Left hindlimb (tissue), 1 donor: ENCODE results near the gene PTCHD1.

Source experiments
- DNase-seq: peaks from one replicate; pipeline ENCODE4 v3.0.0-alpha.2; 2018

The PTCHD1 gene

GRCh38 chrX:23364416-23364815, 29.8 kb downstream of the PTCHD1 start:
- DNase-seq: no peak

DNA sequence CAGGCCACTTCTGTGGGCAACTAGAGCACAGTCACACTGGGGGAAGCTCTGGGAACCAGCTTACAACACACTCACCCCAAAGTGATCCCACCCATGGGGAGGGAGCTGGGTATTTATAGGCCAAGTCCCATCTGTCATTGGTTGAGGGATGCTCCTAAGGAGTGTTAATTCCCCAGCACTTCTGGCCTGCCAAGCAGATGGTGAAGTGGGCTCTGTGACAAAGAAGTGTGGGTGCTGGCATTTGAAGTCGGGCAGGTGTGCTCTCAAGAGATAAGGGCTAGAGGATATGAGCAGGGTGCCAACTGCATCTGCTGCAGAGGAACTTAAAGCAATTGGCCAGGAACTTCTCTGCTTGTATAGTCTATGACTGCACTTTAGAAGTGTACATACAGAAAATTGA, 30.9 kb downstream of the PTCHD1 start:
- no peak for DNase-seq

- no peak for DNase-seq
Measured at GRCh38 chrX:23366914-23367313, 32.3 kb downstream of the PTCHD1 start.

GRCh38 chrX:23369027-23369426, 34.4 kb downstream of the PTCHD1 start:
- no peak for DNase-seq

DNA sequence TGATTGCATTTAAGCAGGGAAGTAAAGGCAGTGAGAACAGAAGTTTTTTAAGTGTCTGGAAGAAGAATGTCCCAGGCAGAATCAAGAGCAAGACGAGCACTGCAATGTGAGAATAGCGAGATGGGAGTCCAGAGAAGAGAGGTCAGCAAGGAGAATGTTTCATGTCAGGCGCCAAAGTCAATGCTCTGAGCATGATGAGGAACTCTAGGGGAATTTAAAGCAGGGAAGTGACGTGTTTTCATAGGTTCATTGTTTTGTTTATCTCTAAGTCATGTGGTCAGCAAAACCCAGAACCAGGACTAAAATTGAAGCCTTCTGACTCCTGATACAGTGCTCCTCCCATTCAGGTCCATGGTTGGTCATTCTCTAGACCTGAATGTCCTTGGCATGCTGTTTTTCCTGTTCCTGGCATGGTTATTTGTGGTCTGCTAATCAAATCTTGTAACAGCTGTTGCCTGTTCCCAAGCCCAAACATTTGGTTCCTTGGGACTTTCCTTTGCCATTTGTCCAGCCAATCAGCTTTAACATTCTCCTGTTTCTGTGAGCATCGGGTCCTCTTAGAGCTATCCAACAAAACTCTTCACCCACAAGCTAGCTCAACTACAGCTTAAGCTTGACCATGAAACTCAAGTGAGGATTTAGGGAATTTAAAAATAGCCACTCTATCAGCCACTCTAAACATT, 37.7 kb downstream of the PTCHD1 start:
- DNase-seq: no peak

DNA sequence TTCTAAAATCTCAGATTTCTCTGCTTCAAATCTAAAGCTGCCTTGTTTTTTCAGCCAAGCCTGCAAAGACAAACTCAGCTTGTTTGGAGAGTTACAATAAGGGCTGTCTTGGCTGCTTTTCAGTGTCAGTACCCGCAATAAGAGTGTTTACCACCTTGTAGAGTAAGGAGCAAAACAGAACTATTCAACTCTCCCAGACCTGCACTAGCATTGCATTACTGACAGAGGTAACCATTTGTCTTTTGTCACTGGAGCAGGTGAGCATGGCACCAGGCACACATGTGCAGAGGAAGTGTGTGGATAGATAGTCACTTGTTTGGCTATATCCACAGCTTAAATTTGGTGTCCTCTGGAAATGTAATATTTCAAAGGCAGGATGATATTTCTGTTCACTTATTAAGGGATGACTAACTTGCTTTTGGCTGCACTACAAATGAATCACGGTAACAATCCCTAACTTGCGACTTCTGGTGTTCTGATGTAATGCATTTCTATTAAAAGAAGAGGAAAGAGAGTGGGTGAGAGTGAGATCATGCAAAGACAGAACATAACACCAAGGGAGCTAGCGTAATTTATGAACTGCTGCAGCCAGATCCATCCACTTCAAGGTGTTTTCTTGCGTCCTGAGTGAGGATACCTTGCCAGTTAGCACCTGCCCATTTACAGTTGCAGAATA, 38.6 kb downstream of the PTCHD1 start:
- no peak for DNase-seq

DNA sequence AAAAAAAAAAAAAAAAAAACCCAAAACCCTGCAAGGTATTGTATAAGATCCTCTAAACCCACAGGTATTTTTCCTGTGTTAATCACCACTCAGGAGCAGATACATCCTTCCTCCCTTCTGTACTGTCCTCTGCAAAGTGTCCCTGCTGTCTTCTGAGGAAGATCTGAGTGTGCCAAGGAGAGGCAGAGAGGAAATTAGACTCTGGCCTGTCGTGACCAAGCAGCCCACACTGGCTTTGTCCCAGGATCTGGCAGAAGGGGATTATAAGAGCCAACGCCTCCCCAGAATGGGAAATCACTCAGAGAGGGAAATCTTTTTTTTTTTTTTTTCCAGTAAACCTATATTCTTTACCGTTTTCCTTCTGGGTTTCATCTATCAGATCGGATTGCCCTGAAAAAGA, 39.6 kb downstream of the PTCHD1 start:
- DNase-seq: no peak

- DNase-seq: no peak
Measured at GRCh38 chrX:23376581-23376980, 41.9 kb downstream of the PTCHD1 start.

DNA sequence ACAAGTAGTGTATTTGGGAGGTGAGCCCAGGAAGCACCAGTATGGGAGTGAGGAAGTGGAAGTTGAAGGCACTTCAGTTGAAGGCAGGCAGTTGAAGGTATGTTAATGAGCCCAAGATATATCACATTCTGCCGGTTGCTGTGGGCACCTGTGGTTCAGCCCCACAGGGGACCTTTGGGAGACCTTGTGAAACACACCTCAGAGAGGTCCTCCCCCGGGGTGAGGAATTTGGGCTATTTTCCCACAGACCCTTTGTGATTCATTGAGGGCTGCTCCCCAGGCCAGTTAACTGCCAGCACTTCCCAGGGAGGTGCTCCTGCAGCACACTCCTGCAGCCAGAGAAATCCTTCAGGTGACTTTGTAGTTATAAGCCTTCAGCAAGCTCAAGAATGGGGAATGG, 45.9 kb downstream of the PTCHD1 start:
- no peak for DNase-seq

DNA sequence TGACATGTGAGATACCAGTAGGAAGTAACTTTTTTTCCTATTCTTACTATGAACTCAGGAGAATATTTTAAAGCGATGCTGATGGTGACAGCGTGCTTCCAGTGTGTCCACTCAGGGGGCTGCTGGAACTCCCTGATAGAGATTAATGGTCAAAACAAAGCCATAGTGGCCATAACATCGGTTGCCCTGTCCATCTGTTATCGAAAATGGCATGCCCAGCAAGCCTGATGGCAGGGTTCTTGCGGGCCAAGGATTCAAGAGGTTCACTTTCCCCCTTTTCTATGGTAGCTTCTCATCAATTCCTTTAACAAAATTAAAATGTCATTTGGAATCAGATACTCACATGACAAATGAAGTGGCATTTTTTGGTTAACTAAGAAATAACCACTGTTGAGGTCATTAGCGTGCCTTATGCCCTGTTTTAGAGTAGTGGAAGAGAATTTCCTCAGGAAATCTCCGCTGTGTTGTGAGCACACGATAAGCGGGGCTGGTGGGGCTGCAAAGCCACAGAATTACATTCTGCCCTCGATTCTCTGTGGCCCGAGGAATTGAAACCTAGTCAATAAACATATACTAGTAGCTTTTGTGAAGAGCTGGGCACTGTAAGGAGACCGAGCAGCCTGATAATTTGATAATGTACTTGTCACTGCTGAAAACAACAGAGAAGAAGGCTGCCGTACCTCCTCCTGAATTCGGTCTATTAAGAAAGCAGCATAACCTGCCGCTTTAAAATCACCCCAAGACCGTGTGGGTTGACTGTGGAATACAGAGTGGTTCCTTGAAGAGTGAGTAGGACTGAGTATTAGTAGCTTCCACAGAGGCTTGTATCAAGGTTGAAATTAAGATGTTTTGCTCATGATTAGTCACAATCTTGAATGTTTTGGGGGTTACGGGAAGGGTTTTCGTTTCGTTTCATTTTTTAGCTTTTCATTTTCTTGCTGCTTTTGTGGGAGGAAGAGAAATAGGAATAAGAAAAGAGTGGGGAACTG, 46.7 kb downstream of the PTCHD1 start:
- no peak for DNase-seq

DNA sequence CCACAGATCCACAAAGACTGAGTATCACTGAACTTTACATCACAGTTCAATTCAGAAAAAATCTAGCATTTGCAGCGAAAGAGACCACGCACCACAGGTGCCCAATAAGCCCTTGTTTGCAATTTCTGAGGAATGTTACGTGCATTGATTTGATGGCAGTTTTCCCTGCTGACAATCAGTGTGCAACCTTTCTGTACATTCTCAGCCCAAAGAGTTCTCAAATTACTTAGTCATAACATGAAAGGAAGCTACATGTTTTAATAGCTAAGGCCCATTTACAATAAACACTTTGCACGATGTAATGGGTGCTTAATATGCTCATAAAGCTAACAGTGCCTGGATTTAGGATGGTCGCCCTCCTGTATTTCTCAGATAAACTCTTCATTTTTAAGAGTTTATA, 47.9 kb downstream of the PTCHD1 start:
- DNase-seq: no peak

DNA sequence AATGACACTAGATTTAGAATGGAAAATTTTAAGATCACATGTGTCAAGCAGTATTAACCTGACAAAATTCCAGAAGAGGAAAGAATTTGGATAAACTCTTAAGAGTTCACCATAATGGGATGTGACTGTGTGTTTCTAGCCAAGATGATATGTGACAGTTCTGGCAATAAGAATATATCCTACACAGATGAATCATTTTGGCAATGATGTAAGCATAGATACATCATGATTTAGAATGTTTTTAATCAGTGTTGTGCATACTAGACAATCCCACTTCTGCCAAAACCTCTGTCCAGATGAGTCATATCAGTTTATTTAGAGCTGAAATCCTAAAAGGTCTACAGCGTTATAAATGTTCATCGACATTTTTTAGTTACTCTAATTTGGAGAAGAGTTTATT, 48.8 kb downstream of the PTCHD1 start:
- no peak for DNase-seq

GRCh38 chrX:23385242-23385641, 50.6 kb downstream of the PTCHD1 start:
- DNase-seq: no peak

DNA sequence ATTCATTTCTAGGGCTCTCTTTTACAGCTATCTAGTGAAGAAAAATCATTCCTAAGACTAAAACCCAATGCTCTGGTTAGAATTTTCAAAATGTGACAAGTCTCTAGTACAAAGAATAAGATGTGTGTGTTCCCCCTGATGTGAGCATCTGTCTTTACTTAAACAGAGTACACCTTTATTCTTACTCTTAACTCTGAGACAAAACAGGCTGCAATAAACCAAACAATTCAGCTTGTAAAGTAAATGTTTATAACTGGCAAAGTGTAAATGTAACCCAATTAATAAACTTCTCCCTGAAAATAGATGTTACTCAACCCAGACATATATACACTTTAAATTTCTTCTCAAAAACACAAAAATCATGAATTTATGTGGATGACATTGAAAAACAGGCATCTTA, 51.6 kb downstream of the PTCHD1 start:
- DNase-seq: no peak

DNA sequence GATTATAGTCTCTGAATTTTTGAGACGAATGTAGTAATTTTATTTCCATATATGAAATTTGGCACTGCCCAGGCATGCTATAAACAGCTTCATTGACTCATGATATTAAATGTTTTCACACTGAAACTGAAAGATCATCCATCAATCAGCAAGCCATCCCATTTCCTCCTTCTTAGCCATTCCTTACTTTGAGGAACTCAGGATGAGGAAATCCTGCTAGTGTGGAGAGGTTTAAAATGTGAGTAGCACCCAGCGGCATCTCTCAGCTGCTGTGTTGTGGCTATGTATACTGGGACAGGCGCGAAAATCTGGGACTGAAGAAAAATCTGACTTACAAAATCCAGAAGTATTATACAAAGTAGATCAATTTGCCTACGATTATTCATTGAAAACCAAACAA, 52.1 kb downstream of the PTCHD1 start:
- no peak for DNase-seq

DNA sequence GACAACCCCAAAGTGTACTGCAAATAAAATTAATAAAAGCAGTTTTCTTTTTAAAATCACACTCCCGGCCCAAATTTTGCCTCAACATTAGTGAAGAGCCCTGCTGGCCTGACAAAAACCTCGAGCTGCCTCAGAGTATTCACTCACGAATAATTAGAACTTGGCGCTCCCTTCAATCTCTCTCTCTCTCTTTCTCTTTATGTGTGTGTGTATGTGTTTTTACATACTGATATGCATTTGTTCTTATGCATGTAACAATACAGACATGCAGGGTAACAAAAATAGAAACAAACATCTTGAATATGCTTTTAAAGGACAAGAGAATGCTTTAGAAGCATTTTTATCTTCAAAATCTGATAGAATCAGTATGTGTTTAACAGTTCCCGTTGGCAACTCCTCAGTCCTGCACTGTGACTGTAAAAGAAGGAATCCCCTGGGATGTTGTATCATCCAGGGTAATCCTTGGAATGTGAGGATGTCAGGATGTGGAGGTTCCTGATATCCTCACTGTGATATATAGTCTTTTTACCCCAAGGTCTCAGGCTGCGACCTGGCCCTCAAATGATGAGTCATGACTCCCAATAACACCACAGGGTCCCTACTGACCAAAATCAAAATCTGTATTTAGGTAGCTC, 53.0 kb downstream of the PTCHD1 start:
- DNase-seq: no peak

GRCh38 chrX:23389196-23389792, 54.6 kb downstream of the PTCHD1 start:
- DNase-seq: no peak

DNA sequence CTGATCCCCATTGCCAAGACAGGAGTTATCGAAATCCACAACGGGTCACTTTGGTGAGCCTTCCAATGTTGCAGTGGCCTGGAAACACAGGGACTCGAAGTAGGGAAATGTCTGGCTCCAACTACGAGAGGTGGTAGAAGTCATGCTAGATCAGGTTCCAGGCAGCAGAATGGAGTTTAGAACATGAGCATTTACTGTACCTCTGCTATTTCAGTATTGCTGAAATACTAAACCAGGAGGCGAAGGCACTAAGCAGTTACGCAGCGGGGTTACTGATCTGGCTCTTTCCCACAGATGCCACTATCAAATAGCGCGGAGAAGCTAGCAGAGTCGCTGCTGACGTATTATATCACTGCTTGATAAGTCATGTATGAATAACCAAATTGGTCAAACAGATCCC, 56.3 kb downstream of the PTCHD1 start:
- no peak for DNase-seq

DNA sequence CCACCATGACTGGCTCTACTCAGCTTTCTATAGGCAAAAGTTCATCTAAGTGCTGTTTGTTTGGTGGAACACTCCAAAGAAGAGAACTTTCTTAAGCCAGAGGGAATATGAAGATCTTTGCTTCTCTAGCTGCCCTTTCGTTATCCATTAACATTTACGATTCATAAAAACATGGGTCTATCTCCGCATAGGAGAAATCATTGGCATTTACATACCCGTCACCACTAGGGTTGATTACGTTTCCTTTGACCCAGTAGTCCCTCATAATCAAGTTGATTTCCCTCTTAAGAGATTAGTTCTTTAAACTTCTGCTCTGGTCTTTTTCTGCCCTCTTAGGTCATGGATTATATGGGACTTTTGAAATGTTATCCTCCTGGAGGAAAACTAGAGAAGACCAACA, 57.5 kb downstream of the PTCHD1 start:
- no peak for DNase-seq

- DNase-seq: no peak
Measured at GRCh38 chrX:23394421-23394820, 59.8 kb downstream of the PTCHD1 start.

DNA sequence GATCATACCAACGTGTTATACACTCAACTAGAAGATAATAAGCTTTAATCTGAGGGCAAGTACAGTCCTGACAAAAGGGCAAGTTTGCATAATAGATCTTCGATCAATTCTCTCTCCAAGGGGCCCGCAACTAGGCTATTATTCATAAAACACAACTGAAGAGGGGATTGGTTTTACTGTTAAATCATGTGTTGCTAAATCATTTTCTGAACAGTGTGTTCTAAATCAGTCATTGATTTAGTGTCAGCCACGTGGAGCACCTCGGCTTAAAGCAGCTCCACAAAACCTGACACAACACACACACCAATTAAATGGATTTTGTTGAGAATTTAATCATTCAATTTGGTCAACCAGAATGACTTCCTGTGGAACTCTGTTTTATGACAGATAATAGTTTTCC, 61.6 kb downstream of the PTCHD1 start:
- no peak for DNase-seq

DNA sequence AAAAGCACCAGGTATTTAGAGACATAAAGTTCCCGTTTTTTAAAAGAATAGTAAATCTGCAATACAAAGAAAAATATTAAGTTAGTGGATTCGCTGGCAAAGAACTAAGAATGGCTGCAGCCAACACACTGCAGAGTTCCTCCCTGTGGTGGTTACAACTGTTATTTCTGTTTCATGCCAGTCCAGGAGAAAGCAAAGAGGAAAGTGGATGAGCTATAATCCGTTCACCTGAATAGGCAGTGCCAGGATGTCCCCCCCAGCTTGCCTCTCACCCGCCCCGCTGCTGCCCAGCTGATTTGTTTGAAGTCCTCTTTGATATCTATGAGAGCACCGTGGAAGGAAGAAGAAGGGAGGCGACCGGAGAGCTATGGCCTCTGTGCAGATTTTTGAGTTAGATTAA, 63.9 kb downstream of the PTCHD1 start:
- DNase-seq: no peak

GRCh38 chrX:23403849-23404248, 69.2 kb downstream of the PTCHD1 start:
- DNase-seq: no peak
